HG03521 (cell line): ENCODE results near the gene KCNK6.
A peak's percentile ranks its signal among the peaks of the same experiment; 100 is the strongest.
"Not testable (repeated sequence)": the region's sequence is repeated elsewhere in the genome, so short reads cannot be mapped to it uniquely, and the experiment has no call there.

Experiments
- ATAC-seq: cut with Tn5 transposase; IDR thresholded peaks from one replicate; pipeline ENCODE4 v1.9.1; 2021; ENCODE audit warnings: mild to moderate bottlenecking, moderate library complexity; ENCODE audit not compliant: unreplicated experiment

The KCNK6 gene

GRCh38 chr19:38321646-38322196, 2.1 kb downstream of the KCNK6 start:
- ATAC-seq = no peak

GRCh38 chr19:38323291-38323690, 3.6 kb downstream of the KCNK6 start:
- no peak for ATAC-seq

- ATAC-seq = no peak
Measured at GRCh38 chr19:38324431-38324830, 4.8 kb downstream of the KCNK6 start.

DNA sequence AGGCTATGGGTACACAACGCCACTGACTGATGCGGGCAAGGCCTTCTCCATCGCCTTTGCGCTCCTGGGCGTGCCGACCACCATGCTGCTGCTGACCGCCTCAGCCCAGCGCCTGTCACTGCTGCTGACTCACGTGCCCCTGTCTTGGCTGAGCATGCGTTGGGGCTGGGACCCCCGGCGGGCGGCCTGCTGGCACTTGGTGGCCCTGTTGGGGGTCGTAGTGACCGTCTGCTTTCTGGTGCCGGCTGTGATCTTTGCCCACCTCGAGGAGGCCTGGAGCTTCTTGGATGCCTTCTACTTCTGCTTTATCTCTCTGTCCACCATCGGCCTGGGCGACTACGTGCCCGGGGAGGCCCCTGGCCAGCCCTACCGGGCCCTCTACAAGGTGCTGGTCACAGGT, 6.9 kb downstream of the KCNK6 start:
- ATAC-seq = no peak

DNA sequence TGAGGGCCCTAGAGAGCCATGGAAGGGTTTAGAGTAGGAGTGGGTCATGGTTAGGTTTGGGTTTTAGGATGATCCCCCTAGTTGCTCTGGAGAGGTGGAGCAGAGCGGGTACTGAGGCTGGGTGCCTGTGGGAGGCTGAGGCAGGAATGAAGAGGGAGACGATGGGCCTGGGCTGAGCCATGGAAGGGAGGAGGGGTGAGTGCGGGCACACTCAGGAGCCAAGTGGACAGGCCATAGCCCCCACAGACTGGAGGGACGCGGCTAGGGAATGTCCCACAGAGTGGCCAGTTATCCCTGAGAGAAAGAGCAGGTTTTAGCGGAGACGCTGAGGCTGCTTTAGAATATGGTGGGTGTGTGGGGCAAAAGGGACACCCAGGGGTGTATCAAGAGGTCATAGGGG, 10.0 kb downstream of the KCNK6 start:
- ATAC-seq = no peak

GRCh38 chr19:38331728-38332127, 12.1 kb downstream of the KCNK6 start:
- ATAC-seq = no peak

GRCh38 chr19:38333245-38333644, 13.6 kb downstream of the KCNK6 start:
- ATAC-seq = no peak

DNA sequence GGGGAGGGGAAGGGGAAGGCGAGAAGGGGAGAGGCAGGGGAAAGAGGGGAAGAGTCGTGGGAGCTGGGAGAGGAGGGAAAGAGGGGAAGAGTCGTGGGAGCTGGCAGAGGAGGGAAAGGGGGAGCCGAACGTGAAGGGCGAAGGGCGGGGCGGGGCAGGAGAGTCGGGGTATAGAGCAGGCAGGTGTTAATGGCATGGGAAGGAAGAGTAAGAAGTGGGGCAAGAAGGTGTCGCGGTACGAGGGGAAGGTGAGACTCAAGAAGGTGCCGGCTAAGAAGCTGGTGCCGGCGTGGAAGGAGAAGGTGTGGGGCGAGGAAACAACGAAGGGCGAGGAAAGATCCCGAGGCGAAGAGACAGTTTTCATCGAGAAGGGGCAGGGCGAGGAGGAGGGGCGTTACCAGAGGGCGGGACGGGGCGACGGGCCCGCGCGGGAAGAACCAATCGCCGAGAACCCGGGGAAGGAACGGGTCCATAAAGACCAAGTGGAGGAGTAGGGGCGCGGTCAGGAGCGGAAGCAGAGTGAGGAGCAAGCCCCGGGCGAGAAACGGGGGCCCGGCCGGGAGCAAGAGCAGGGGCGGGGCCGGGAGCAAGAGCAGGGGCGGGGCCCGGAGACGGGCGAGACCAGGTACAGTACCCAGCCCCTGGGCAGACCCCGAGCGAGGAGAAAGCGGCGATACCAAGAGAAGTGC, 16.4 kb downstream of the KCNK6 start:
- ATAC-seq = peak; percentile 59

DNA sequence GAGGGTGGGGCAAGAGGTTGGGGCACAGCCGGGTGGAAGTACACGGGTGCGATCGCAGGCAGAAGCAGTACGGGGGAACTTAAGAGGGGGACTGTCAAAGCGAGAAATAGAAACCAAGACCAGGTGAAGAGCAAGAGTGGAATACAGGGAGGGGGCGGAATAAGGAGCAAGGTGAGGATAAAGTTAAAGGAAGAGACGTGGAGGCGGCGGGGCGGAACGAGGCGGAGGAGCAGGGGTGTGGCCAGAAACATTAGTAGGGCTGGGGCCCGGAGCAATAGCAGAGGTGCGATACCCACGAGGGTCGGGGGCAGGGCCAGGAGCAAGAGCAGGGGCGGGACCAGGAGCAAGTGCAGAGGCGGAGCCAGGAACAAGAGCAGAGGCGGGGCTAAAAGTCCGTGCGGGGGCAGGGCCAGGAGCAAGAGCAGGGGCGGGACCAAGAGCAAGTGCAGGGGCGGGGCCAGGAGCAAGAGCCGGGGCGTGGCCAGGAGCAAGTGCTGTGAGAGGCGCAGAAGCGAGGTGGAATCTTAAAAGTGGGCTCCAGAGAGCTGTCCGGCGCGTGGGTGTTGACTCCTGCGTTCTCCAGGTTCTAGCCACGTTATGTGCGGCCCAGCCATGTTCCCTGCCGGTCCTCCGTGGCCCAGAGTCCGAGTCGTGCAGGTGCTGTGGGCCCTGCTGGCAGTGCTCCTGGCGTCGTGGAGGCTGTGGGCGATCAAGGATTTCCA, 17.2 kb downstream of the KCNK6 start:
- peak; percentile 52 for ATAC-seq

- ATAC-seq = no peak
Measured at GRCh38 chr19:38337360-38337653, 17.7 kb downstream of the KCNK6 start.

- not testable (repeated sequence) for ATAC-seq
Measured at GRCh38 chr19:38339011-38339410, 19.4 kb downstream of the KCNK6 start.

DNA sequence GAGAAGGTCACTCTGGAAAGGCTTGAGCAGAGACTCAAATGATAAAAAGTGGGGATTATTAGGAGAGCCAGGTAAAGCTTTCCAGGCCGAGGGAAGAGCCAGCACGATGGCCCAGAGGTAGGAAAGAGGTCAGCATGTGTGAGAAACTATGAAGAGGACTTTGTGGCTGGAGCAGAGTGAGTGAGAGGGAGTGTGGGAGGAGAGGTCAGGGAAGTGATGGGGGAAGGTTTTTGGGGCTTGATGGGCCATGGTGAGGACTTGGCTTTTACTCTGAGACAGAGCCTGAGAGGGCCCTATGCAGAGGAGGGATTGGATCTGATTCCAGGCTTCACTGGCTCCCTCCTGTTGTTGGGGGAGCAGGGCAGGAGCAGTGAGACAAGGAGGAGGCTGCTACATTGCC, 21.3 kb downstream of the KCNK6 start:
- ATAC-seq = no peak

- ATAC-seq = no peak
Measured at GRCh38 chr19:38346837-38347236, 27.2 kb downstream of the KCNK6 start.

DNA sequence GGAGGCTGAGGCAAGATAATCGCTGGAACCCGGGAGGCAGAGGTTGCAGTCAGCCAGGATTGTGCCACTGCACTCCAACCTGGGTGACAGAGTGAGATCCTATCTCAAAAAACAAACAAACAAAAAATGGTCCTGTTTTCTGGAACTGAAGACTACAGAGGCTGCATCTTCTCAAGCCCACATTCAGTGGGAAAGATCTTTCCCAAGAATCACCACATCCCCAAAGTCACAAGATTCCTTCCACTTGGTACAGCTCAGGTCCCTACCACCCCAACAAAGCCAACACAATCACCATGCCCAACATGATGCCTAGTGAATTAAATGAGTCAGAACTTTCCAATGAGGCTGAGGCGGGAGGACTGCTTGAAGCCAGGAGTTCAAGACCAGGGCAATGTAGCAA, 31.2 kb downstream of the KCNK6 start:
- no peak for ATAC-seq

DNA sequence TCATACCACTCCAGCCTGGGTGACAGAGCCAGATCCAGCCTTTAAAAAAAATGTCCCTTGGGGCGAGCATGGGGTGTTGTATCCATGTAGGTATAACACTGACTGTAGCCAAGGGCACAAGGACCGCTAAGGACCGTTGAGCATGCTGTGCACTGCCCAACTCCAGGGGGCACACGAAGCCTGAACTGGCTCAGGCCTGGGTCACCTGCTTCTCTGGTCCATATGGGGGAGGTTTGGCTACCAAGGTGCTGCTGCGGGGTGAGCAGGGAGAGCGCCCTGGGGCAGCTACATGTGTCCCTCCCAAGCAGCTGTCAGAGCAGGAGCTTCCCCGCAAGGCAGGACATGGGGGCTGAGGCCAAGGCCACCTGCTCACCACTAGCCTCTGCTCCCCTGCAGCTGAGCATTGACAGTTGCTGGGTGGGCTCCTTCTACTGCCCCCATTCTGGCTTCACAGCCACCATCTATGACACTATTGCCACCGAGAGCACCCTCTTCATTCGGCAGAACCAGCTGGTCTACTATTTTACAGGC, 32.3 kb downstream of the KCNK6 start:
- no peak for ATAC-seq

- ATAC-seq = no peak
Measured at GRCh38 chr19:38352611-38353010, 33.0 kb downstream of the KCNK6 start.

DNA sequence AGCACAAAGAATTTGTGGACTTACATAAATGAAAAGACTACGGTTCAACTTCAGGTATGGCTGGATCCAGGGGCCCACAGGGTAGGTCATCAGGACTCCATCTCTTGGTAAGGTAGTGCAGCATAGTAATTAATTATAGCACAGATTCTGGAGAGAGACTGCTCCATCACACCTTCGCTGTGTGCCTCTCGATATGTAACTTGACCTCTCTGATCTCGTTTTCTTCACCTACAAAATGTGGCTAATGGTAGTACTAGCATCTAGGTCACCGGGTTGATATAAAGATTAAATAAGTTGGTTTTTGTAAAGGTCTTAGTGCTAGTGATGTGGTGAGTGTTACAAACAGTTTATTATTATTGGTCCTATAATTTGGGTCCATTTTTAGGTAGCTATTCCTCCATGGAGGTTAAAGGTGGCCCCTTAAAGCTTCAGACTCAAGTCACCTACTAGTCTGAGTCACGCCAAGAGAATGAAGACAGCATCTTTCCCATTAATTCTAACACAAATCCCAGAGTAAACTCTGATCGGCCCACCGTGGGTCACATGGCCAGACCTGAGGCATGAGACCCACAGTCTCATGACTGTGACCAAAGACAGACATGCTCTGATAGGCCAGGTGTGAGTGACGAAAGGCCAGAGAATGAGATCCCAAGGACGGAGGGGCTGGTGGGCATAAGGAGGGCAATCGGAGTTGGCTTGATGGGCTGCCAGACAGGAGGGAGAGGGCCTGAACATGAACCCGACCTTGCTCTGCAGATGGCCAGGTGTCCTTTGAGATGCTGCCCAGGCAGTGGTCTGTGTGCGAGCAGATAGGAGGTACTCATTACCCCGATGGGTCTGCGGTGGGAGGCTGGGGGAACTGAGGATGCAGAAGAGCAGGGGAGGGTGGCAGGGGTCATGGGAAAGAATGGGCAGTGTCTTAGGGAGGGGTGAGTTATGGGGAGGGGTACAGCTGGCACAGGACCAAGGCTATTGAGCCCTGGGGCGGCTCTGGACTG, 36.4 kb downstream of the KCNK6 start:
- ATAC-seq = no peak

GRCh38 chr19:38358071-38358470, 38.4 kb downstream of the KCNK6 start:
- ATAC-seq = no peak

GRCh38 chr19:38359242-38360021, 39.8 kb downstream of the KCNK6 start:
- ATAC-seq = no peak

DNA sequence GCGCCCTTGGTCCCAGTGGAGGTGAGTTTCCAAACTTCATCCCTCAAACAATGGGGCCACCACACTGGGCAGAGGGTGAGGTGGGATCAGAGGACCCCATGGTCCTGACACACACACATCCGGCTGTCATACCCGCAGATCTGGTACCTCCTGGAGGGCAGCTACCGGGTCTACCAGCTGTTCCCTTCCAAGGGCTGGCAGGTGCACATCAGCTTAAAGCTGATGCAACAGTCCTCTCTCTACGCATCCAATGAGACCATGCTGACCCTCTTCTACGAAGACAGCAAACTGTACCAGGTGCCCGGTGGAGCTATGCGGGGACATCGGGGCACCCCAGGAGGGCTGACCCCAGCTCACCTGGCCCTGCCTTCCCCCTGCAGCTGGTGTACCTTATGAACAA, 40.7 kb downstream of the KCNK6 start:
- no peak for ATAC-seq
